HEK293 (cell line): Measurements from ENCODE around the gene EDC3.

Experiments used
- CTCF ChIA-PET: fragments of 350-600 bp; formaldehyde crosslinking; extraction: SDS; loops from one replicate; lab custom pipeline; 2021; ENCODE audit warnings: antibody characterized with exemption; lab: Yijun Ruan, JAX
- POLR2A ChIA-PET: fragments of 300-600 bp; formaldehyde crosslinking; extraction: SDS; loops from one replicate; lab custom pipeline; 2020; ENCODE audit warnings: antibody characterized with exemption, inconsistent platforms; lab: Yijun Ruan, JAX
- H3K27ac ChIP-seq: fragments of 200-500 bp; sonication (Bioruptor generic); 2 replicates; pipeline ENCODE4 v1.5.1; 2014; ENCODE audit warnings: low read depth, low read length, control low read depth, inconsistent platforms; ENCODE audit errors: extremely low read depth
- H3K36me3 ChIP-seq, 2 experiments: fragments of 200-500 bp in 1 of 2; sonication (Bioruptor generic) in 1 of 2; 1 replicate in 1 of 2; 2 replicates in 1 of 2; pipeline ENCODE4 v1.5.1; 2014 to 2017; ENCODE audit warnings: inconsistent platforms in 2 of 2, low read length in 2 of 2; ENCODE audit not compliant: control insufficient read depth in 2 of 2, insufficient read depth in 1 of 2
- H3K4me1 ChIP-seq: fragments of 200-500 bp; sonication (Bioruptor generic); 2 replicates; pipeline ENCODE4 v1.5.1; 2014; ENCODE audit warnings: mild to moderate bottlenecking, low read length, inconsistent platforms; ENCODE audit not compliant: control insufficient read depth, insufficient read depth
- H3K4me3 ChIP-seq: 2 replicates; pipeline ENCODE4 v1.5.1; 2011; ENCODE audit warnings: low read depth, mild to moderate bottlenecking, control low read depth, low read length, moderate library complexity
- H3K9me3 ChIP-seq: fragments of 200-500 bp; sonication (Bioruptor generic); 2 replicates; pipeline ENCODE4 v1.5.1; 2014; ENCODE audit warnings: low read depth, low read length, inconsistent platforms; ENCODE audit not compliant: control insufficient read depth, insufficient read depth
- MYNN ChIP-seq: fragments of 450-650 bp; formaldehyde crosslinking; IDR thresholded peaks from 2 replicates; pipeline ENCODE4 v1.5.1; 2016; ENCODE audit warnings: missing biosample characterization, missing genetic modification characterization, borderline replicate concordance
- PRDM4 ChIP-seq: fragments of 450-650 bp; formaldehyde crosslinking; IDR thresholded peaks from 2 replicates; pipeline ENCODE4 v1.5.1; 2017; ENCODE audit warnings: missing biosample characterization, missing genetic modification characterization
- WT1 ChIP-seq: fragments of 450-650 bp; formaldehyde crosslinking; IDR thresholded peaks from 2 replicates; pipeline ENCODE4 v1.5.1; 2016; ENCODE audit warnings: missing biosample characterization, missing genetic modification characterization
- ZFP37 ChIP-seq: fragments of 450-650 bp; formaldehyde crosslinking; IDR thresholded peaks from 2 replicates; pipeline ENCODE4 v1.5.1; 2016; ENCODE audit warnings: missing biosample characterization, missing genetic modification characterization
- ZNF19 ChIP-seq: fragments of 450-650 bp; formaldehyde crosslinking; IDR thresholded peaks from 2 replicates; pipeline ENCODE4; 2016; ENCODE audit warnings: missing biosample characterization, missing genetic modification characterization, low read depth
- ZNF202 ChIP-seq: fragments of 450-650 bp; formaldehyde crosslinking; IDR thresholded peaks from 2 replicates; pipeline ENCODE4 v1.5.1; 2016; ENCODE audit warnings: missing biosample characterization, missing genetic modification characterization, borderline replicate concordance
- ZNF280C ChIP-seq: fragments of 450-650 bp; formaldehyde crosslinking; IDR thresholded peaks from 2 replicates; pipeline ENCODE4 v1.5.1; 2016; ENCODE audit warnings: missing biosample characterization, missing genetic modification characterization
- ZNF280D ChIP-seq: fragments of 450-650 bp; formaldehyde crosslinking; IDR thresholded peaks from 2 replicates; pipeline ENCODE4 v1.5.1; 2016; ENCODE audit warnings: missing biosample characterization, missing genetic modification characterization
- ZNF302 ChIP-seq: fragments of 450-650 bp; formaldehyde crosslinking; IDR thresholded peaks from 2 replicates; pipeline ENCODE4 v1.5.1; 2016; ENCODE audit warnings: missing biosample characterization, missing genetic modification characterization, low read depth
- ZNF398 ChIP-seq: fragments of 450-650 bp; formaldehyde crosslinking; IDR thresholded peaks from 2 replicates; pipeline ENCODE4 v1.5.1; 2017; ENCODE audit warnings: missing biosample characterization, missing genetic modification characterization
- ZNF792 ChIP-seq: fragments of 450-650 bp; formaldehyde crosslinking; IDR thresholded peaks from 2 replicates; pipeline ENCODE4 v1.5.1; 2016; ENCODE audit warnings: missing biosample characterization, missing genetic modification characterization
- TF ChIP-seq, protein P1 (sequence below): IDR thresholded peaks from 2 replicates; pipeline ENCODE4 v1.6.1; 2011; ENCODE audit warnings: mild to moderate bottlenecking, low read depth, low read length, borderline replicate concordance
- TF ChIP-seq, protein P2 (sequence below): fragments of 450-650 bp; formaldehyde crosslinking; IDR thresholded peaks from 2 replicates; pipeline ENCODE4 v1.5.1; 2017; ENCODE audit warnings: missing biosample characterization, missing genetic modification characterization

The EDC3 gene

GRCh38 chr15:74605795-74606150 is 90.1 kb downstream of the EDC3 start:
- Histone ChIP-seq H3K27ac (no peak overlapping the region), H3K9me3 (no peaks in the 10 kb centered on the region), H3K4me1 (no peaks in the 10 kb centered on the region), H3K36me3 (no peaks in the 10 kb centered on the region), H3K4me3 (no peak overlapping the region)
- POLR2A ChIA-PET: interaction anchor here (0.6 kb wide), 1 partner anchor 212 kb away, joined by 5 read pairs; no protein-coding TSS in a partner anchor
- CTCF ChIA-PET: interaction anchor here (0.8 to 1.0 kb wide), 2 partner anchors 29 to 324 kb away, joined by 3 to 4 read pairs; no protein-coding TSS in a partner anchor
- TF ChIP-seq ZNF19 (tag by site-specific recombination) (no peak), PRDM4 (tag by site-specific recombination) (no peak), MYNN (tag by site-specific recombination) (no peak), ZNF398 (no peak), ZNF202 (tag by site-specific recombination) (no peak), WT1 (tag by site-specific recombination) (no peak), ZFP37 (no peak), ZNF280C (no peak), ZNF302 (no peak), ZNF280D (tag by site-specific recombination) (no peak), ZNF792 (tag by site-specific recombination) (no peak)
- TF ChIP-seq, protein P1, sequence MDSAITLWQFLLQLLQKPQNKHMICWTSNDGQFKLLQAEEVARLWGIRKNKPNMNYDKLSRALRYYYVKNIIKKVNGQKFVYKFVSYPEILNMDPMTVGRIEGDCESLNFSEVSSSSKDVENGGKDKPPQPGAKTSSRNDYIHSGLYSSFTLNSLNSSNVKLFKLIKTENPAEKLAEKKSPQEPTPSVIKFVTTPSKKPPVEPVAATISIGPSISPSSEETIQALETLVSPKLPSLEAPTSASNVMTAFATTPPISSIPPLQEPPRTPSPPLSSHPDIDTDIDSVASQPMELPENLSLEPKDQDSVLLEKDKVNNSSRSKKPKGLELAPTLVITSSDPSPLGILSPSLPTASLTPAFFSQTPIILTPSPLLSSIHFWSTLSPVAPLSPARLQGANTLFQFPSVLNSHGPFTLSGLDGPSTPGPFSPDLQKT: no peak
- TF ChIP-seq, protein P2, sequence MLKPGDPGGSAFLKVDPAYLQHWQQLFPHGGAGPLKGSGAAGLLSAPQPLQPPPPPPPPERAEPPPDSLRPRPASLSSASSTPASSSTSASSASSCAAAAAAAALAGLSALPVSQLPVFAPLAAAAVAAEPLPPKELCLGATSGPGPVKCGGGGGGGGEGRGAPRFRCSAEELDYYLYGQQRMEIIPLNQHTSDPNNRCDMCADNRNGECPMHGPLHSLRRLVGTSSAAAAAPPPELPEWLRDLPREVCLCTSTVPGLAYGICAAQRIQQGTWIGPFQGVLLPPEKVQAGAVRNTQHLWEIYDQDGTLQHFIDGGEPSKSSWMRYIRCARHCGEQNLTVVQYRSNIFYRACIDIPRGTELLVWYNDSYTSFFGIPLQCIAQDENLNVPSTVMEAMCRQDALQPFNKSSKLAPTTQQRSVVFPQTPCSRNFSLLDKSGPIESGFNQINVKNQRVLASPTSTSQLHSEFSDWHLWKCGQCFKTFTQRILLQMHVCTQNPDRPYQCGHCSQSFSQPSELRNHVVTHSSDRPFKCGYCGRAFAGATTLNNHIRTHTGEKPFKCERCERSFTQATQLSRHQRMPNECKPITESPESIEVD: no peak
